ENCODE data around the gene RABEP2. TPM values are rescaled to one million over a fixed set of nuclear protein-coding genes. Genes with fewer than 3 reads are reported as not detected.
A peak's percentile ranks its signal among the peaks of the same experiment; 100 is the strongest.
"Not testable (repeated sequence)": the region's sequence is repeated elsewhere in the genome, so short reads cannot be mapped to it uniquely, and the experiment has no call there.

The RABEP2 gene
- total and polyA plus RNA-seq, 8 donors: 21.4 to 35.8 (median 24.4) TPM

DNA sequence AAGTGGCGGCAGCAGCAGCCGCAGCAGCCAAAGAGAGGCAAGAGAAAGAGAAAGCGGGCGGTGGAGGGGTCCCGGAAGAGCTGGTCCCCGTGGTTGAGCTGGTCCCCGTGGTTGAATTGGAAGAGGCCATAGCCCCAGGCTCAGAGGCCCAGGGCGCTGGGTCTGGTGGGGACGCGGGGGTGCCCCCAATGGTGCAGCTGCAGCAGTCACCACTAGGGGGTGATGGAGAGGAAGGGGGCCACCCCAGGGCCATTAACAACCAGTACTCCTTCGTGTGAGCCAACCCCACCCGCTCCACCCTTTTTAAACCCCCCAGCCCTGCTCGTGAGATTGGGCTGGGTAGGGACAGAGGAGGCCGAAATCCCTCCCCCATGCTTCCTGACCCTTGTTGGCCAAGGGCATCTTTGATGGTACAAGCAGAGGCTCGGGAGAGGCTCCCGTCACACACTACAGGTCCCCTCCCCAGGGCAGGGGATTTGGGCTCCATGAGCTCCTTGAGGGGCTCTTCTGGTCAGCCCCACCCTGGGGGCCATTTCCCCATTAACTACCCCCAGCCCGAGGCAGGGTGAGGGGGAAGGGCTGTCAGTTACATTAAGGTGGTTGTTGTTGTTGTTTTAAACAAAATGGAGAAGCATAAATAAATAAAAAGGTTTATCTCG lies 51.4 kb downstream of the RABEP2 start:
- Histone ChIP-seq H3K36me3 (peaks cover 0 to 62% of the 10 kb centered on the region in 2 donors), H3K27me3 (no peaks in the 10 kb centered on the region), H3K4me3 (no peak overlapping the region), H3K4me1 (no peaks in the 10 kb centered on the region), H3K9me3 (no peaks in the 10 kb centered on the region), H3K27ac (no peak overlapping the region)
- ATAC-seq (peak; percentile 67), DNase-seq (no peak)
- intact Hi-C loops (cut with DNase I): no loop called here
- TF ChIP-seq, protein P1, sequence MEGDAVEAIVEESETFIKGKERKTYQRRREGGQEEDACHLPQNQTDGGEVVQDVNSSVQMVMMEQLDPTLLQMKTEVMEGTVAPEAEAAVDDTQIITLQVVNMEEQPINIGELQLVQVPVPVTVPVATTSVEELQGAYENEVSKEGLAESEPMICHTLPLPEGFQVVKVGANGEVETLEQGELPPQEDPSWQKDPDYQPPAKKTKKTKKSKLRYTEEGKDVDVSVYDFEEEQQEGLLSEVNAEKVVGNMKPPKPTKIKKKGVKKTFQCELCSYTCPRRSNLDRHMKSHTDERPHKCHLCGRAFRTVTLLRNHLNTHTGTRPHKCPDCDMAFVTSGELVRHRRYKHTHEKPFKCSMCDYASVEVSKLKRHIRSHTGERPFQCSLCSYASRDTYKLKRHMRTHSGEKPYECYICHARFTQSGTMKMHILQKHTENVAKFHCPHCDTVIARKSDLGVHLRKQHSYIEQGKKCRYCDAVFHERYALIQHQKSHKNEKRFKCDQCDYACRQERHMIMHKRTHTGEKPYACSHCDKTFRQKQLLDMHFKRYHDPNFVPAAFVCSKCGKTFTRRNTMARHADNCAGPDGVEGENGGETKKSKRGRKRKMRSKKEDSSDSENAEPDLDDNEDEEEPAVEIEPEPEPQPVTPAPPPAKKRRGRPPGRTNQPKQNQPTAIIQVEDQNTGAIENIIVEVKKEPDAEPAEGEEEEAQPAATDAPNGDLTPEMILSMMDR (IDR thresholded peaks at IDR 0.05): peak; percentile 49 to 84

DNA sequence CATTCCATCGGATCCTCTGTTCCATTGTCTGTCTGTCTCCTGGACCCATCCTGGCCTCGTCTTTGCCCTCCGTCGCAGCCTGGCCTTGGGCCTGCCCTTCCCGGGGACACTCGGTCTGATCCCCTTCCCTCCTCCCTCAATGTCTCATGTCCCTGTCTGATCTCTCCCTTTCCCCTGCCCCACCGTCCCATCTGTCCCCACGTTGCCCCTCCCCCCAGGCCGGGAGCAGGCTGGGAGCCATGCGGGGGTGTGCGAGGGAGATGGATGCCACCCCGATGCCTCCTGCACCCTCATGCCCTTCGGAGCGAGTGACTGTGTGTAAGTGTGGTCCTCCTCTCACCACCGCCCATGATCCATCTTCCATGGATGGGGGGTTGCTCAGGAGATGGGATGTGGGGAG lies 52.1 kb downstream of the RABEP2 start:
- TF ChIP-seq, protein P1 (IDR thresholded peaks at IDR 0.05): no peak
- Histone ChIP-seq H3K9me3 (no peaks in the 10 kb centered on the region), H3K27me3 (no peaks in the 10 kb centered on the region), H3K4me1 (no peaks in the 10 kb centered on the region), H3K36me3 (peaks cover 0 to 70% of the 10 kb centered on the region in 2 donors), H3K27ac (no peak overlapping the region), H3K4me3 (no peak overlapping the region)
- intact Hi-C loops (cut with DNase I): no loop called here
- DNase-seq: no peak
- no peak for ATAC-seq

DNA sequence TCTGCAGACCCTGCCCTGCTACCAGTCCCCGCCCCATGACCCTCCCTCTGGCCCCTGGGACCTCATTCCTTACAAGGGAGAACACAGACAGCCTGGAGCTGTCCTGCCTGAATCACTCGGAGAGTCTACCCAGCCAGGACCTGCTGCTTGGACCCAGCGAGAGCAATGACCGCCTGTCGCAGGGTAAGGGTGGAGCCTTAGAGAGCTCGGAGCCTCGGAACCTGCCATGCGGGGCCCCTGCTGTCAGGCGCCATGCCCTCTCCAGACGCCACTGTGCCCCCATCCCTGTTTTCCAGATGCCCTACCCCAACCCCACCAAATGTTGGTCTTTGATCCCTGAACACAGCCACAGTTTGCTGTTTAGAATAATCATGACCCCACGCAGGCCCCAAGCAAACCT lies 55.8 kb downstream of the RABEP2 start:
- TF ChIP-seq, protein P1 (IDR thresholded peaks at IDR 0.05): no peak
- Histone ChIP-seq H3K27ac (no peak overlapping the region), H3K36me3 (peaks cover 0 to 82% of the 10 kb centered on the region in 2 donors), H3K27me3 (no peaks in the 10 kb centered on the region), H3K9me3 (no peaks in the 10 kb centered on the region), H3K4me1 (peaks cover 9 to 18% of the 10 kb centered on the region in 2 donors), H3K4me3 (no peak overlapping the region)
- ATAC-seq (no peak), DNase-seq (no peak)
- intact Hi-C loops (cut with DNase I): no loop called here

DNA sequence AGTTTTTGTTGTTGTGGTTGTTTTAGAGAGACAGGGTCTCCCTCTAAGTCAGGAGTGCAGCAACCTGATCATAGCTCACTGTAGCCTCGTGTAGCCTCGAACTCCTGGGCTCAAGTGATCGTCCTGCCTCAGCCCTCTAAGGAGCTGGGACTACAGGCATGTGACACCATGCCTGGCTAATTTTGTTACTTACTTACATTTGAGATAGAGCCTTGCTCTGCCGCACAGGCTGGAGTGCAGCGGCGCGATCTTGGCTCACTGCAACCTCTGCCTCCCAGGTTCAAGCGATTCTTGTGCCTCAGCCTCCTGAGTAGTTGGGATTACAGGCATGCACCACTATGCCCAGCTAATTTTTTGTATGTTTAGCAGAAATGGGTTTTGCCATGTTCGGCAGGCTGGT lies 57.4 kb downstream of the RABEP2 start:
- intact Hi-C loops (cut with DNase I); H3K9me3 ChIP-seq; ATAC-seq; H3K27me3 ChIP-seq; H3K4me3 ChIP-seq; H3K27ac ChIP-seq; DNase-seq: not testable (repeated sequence)
- Histone ChIP-seq H3K4me1 (peaks cover 9 to 24% of the 10 kb centered on the region in 2 donors), H3K36me3 (peaks cover 0 to 66% of the 10 kb centered on the region in 2 donors)

DNA sequence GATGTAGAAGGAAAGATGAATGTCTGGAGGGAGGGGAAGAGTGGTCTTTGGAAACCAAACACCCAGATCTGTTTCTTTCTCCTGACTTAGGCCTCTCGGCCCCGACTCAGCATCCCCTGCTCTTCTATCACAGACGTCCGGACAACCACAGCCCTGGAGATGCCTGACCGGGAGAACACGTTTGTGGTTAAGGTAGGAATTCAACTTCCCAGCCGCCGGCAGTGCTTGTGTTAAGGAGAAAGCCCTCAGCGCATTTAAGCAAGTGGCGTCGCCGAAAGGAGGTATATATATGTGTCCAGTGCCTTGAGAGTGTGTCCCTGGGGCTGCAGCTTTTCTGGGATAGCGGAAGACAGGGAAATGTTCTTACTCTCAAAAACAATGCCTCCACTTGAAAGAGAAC lies 57.8 kb downstream of the RABEP2 start:
- ATAC-seq (no peak), DNase-seq (no peak)
- Histone ChIP-seq H3K4me3 (no peak overlapping the region), H3K9me3 (no peaks in the 10 kb centered on the region), H3K27me3 (no peaks in the 10 kb centered on the region), H3K36me3 (peaks cover 0 to 62% of the 10 kb centered on the region in 2 donors), H3K27ac (no peak overlapping the region), H3K4me1 (peaks cover 9 to 28% of the 10 kb centered on the region in 2 donors)
- intact Hi-C loops (cut with DNase I): no loop called here
- TF ChIP-seq, protein P1 (IDR thresholded peaks at IDR 0.05): no peak

DNA sequence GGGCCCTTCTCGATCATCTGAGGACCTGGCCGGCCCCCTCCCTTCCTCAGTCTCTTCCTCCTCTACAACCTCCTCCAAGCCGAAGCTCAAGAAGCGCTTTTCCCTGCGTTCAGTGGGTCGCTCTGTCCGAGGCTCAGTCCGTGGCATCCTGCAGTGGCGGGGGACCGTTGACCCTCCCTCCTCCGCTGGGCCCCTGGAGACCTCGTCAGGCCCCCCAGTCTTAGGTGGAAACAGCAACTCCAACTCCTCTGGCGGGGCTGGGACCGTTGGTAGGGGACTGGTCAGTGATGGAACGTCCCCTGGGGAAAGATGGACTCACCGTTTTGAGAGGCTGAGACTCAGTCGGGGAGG lies 58.6 kb downstream of the RABEP2 start:
- no peak overlapping the region for H3K4me3 ChIP-seq
- peaks cover 0 to 54% of the 10 kb centered on the region in 2 donors for H3K36me3 ChIP-seq
- TF ChIP-seq, protein P1 (IDR thresholded peaks at IDR 0.05): no peak
- no peak for ATAC-seq
- peaks cover 9 to 32% of the 10 kb centered on the region in 2 donors for H3K4me1 ChIP-seq
- H3K27ac ChIP-seq: no peak overlapping the region
- intact Hi-C loops (cut with DNase I): no loop called here
- H3K9me3 ChIP-seq: no peaks in the 10 kb centered on the region
- no peak for DNase-seq
- no peaks in the 10 kb centered on the region for H3K27me3 ChIP-seq
